ENCODE measurements around the gene CS.
"Not testable (repeated sequence)": the region's sequence is repeated elsewhere in the genome, so short reads cannot be mapped to it uniquely, and the experiment has no call there.

The CS gene

DNA sequence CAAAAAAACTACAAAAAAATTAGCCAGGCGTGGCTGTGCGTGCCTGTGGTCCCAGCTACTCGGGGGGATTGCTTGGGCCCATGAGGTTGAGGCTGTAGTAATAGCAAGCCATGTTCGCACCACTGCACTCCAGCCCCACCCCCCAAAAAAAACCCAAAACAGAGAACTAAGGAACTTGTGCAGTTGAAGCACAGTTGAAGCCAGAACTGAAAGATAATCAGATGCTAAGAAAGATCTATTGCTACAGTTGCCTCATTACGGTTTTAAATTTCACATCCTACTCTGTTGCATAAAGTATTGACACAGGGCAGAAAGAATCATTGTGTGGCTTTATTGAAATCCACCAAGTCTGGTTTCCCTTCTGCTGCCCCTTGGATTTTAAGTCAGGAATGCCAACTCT, 3.8 kb downstream of the CS start:
- peaks cover 88% of the 10 kb centered on the region for H3K79me2 ChIP-seq (ENCODE audit: low read length)
- peak overlapping the region; percentile 81 for H3K27ac ChIP-seq (ENCODE audit: low read length)
- H3K4me3 ChIP-seq (ENCODE audit: low read length): peak overlapping the region; percentile 43
- no peak overlapping the region for H2AFZ ChIP-seq (ENCODE audit: low read depth, low read length)
- no peak for TF ChIP-seq EZH2phosphoT487 (IDR thresholded peaks at IDR 0.05; ENCODE audit: low read depth)
- TF ChIP-seq, protein P1, sequence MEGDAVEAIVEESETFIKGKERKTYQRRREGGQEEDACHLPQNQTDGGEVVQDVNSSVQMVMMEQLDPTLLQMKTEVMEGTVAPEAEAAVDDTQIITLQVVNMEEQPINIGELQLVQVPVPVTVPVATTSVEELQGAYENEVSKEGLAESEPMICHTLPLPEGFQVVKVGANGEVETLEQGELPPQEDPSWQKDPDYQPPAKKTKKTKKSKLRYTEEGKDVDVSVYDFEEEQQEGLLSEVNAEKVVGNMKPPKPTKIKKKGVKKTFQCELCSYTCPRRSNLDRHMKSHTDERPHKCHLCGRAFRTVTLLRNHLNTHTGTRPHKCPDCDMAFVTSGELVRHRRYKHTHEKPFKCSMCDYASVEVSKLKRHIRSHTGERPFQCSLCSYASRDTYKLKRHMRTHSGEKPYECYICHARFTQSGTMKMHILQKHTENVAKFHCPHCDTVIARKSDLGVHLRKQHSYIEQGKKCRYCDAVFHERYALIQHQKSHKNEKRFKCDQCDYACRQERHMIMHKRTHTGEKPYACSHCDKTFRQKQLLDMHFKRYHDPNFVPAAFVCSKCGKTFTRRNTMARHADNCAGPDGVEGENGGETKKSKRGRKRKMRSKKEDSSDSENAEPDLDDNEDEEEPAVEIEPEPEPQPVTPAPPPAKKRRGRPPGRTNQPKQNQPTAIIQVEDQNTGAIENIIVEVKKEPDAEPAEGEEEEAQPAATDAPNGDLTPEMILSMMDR (IDR thresholded peaks at IDR 0.05; ENCODE audit: low read depth, low read length): no peak
- H3K9ac ChIP-seq (ENCODE audit: low read length): peak overlapping the region; percentile 24
- H3K4me1 ChIP-seq (ENCODE audit: low read length): peaks cover 40% of the 10 kb centered on the region
- H3K9me3 ChIP-seq (ENCODE audit: insufficient read depth, low read length): no peaks in the 10 kb centered on the region
- peak overlapping the region; percentile 71 for H3K4me2 ChIP-seq (ENCODE audit: low read length)
- H4K20me1 ChIP-seq (ENCODE audit: insufficient read depth, low read length): 0 out of 2 replicates have a peak, but pooled peaks cover 3% of the 10 kb centered on the region
- no peaks in the 10 kb centered on the region for H3K27me3 ChIP-seq (ENCODE audit: low read depth, low read length)
- H3K36me3 ChIP-seq (replicated peaks; ENCODE audit: low read depth, low read length): peaks cover 18% of the 10 kb centered on the region

DNA sequence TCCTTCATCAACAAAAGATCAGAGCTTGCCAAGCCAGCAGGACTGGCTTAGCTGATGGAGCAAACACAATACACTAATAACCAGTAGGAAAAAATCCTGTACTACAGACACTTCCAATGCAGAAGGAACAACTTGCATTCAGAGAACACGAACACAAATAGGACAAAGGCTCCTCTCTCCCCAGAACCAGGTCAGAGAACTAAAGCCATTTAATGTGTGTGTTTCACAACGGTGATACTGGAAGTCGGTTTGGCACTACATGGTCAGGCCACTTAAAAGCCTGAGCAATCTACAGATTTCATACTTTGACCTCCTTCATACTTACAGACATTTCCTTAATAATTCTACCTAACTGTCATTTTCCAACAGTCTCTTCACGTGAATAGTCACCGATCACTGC, 6.3 kb downstream of the CS start:
- no peak overlapping the region for H3K27ac ChIP-seq (ENCODE audit: low read length)
- peaks cover 93% of the 10 kb centered on the region for H3K79me2 ChIP-seq (ENCODE audit: low read length)
- H3K9ac ChIP-seq (ENCODE audit: low read length): no peak overlapping the region
- TF ChIP-seq, protein P1 (IDR thresholded peaks at IDR 0.05; ENCODE audit: low read depth, low read length): no peak
- no peak for TF ChIP-seq EZH2phosphoT487 (IDR thresholded peaks at IDR 0.05; ENCODE audit: low read depth)
- no peak overlapping the region for H3K4me3 ChIP-seq (ENCODE audit: low read length)
- H2AFZ ChIP-seq (ENCODE audit: low read depth, low read length): no peak overlapping the region
- peaks cover 24% of the 10 kb centered on the region for H3K36me3 ChIP-seq (replicated peaks; ENCODE audit: low read depth, low read length)
- H3K27me3 ChIP-seq (ENCODE audit: low read depth, low read length): no peaks in the 10 kb centered on the region
- H3K4me1 ChIP-seq (ENCODE audit: low read length): peaks cover 27% of the 10 kb centered on the region
- H4K20me1 ChIP-seq (ENCODE audit: insufficient read depth, low read length): 0 out of 2 replicates have a peak, but pooled peaks cover 3% of the 10 kb centered on the region
- H3K9me3 ChIP-seq (ENCODE audit: insufficient read depth, low read length): no peaks in the 10 kb centered on the region
- H3K4me2 ChIP-seq (ENCODE audit: low read length): no peak overlapping the region

DNA sequence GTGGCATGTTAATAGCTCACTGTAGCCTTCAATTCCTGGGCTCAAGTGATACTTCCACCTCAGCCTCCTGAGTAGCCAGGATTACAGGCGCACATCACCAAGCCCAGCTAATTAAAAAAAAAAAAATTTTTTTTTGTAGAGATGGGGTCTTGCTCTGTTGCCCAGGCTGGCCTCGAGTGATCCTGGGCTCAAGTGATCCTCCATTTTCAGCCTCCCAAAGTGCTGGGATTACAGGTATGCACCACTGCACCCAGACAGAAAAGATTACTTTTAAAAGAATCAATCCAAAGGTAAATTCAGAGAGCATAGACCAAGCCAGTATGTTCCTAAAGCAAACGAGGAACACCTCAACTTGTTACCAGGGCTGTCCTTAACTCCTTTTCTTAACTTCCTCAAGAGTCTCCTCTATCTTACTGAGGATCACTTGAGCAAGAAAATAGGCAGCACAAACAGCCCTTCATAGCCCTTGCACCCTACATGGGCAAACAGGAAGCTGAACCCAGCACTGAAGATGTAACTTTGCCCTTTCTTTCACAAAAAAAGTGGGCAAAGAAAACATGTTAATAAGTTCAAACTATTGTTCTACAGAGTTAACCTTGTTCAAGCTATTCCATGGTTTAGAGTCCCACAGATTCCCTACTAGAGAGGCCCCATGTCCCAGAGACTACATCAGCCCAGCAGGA, 11.3 kb downstream of the CS start:
- Histone ChIP-seq H3K79me2 (ENCODE audit: low read length) (peaks cover 53% of the 10 kb centered on the region), H3K27me3 (ENCODE audit: low read depth, low read length) (no peaks in the 10 kb centered on the region), H2AFZ (ENCODE audit: low read depth, low read length) (no peak overlapping the region), H3K9ac (ENCODE audit: low read length) (no peak overlapping the region), H3K4me2 (ENCODE audit: low read length) (no peak overlapping the region), H4K20me1 (ENCODE audit: insufficient read depth, low read length) (no peaks in the 10 kb centered on the region), H3K9me3 (ENCODE audit: insufficient read depth, low read length) (no peaks in the 10 kb centered on the region), H3K4me3 (ENCODE audit: low read length) (no peak overlapping the region), H3K27ac (ENCODE audit: low read length) (no peak overlapping the region), H3K36me3 (replicated peaks; ENCODE audit: low read depth, low read length) (peaks cover 24% of the 10 kb centered on the region), H3K4me1 (ENCODE audit: low read length) (no peaks in the 10 kb centered on the region)
- no peak for TF ChIP-seq EZH2phosphoT487 (IDR thresholded peaks at IDR 0.05; ENCODE audit: low read depth)
- TF ChIP-seq, protein P1 (IDR thresholded peaks at IDR 0.05; ENCODE audit: low read depth, low read length): no peak

DNA sequence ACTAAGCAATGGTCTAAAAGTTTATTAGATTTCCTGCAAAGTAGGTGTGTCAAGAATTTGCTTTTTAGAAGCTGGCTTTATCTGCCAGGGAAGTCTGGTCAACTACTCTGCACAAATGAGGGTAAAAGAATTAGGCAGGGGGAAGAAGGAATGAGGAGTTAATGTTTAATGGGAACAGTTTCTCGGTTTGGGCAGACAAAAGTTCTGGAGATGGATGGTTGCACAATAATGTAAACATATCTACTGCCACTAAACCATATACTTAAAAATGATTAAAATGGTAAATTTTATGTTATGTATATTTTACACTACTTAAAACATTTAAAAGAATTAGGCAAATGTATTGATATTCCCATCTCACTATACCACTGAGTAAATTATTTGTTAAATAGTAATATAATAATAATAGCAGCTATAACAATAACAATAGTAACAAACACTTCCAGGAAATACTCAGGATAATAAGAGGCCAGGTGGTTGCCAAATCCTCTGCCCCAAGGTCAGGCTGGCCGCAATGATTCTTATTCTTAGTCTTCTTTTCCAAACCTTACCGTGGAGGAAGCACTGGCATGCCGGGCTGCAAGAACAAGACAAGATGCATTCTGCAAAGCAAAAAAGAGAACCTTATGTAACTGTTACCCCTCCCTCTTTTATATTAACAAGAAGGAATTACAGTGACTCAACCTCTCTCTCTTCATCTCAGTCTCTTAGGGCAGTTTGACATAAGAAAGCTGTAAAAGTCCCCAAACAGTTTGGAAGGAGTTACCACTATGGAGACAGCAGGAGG, 13.9 kb downstream of the CS start:
- H3K27ac ChIP-seq (ENCODE audit: low read length): no peak overlapping the region
- no peak overlapping the region for H3K4me3 ChIP-seq (ENCODE audit: low read length)
- TF ChIP-seq EZH2phosphoT487 (IDR thresholded peaks at IDR 0.05; ENCODE audit: low read depth): no peak
- TF ChIP-seq, protein P1 (IDR thresholded peaks at IDR 0.05; ENCODE audit: low read depth, low read length): no peak
- H2AFZ ChIP-seq (ENCODE audit: low read depth, low read length): no peak overlapping the region
- no peaks in the 10 kb centered on the region for H4K20me1 ChIP-seq (ENCODE audit: insufficient read depth, low read length)
- H3K4me2 ChIP-seq (ENCODE audit: low read length): no peak overlapping the region
- no peak overlapping the region for H3K9ac ChIP-seq (ENCODE audit: low read length)
- H3K4me1 ChIP-seq (ENCODE audit: low read length): no peaks in the 10 kb centered on the region
- H3K9me3 ChIP-seq (ENCODE audit: insufficient read depth, low read length): no peaks in the 10 kb centered on the region
- H3K27me3 ChIP-seq (ENCODE audit: low read depth, low read length): no peaks in the 10 kb centered on the region
- peaks cover 32% of the 10 kb centered on the region for H3K79me2 ChIP-seq (ENCODE audit: low read length)
- H3K36me3 ChIP-seq (replicated peaks; ENCODE audit: low read depth, low read length): peaks cover 32% of the 10 kb centered on the region

DNA sequence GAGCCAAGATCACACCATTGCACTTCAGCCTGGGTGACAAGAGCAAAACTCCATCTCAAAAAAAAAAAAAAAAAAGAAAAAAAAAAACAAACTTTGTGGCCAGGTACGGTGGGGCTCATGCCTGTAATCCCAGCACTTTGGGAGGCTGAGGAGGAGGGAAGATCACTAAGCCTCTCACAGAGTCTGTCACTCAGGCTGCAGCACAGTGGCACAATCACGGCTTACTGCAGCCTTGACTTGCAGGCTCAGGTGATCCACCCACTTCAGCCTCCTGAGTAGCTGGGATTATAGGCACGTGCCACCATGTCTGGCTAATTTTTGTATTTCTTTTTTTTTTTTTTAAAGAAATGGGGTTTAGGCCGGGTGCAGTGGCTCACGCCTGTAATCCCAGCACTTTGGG, 15.9 kb downstream of the CS start:
- H3K4me3 ChIP-seq (ENCODE audit: low read length); H2AFZ ChIP-seq (ENCODE audit: low read depth, low read length); H3K9ac ChIP-seq (ENCODE audit: low read length); H3K4me2 ChIP-seq (ENCODE audit: low read length); H3K9me3 ChIP-seq (ENCODE audit: insufficient read depth, low read length); H3K4me1 ChIP-seq (ENCODE audit: low read length); H3K27ac ChIP-seq (ENCODE audit: low read length); H4K20me1 ChIP-seq (ENCODE audit: insufficient read depth, low read length); H3K27me3 ChIP-seq (ENCODE audit: low read depth, low read length): not testable (repeated sequence)
- Histone ChIP-seq H3K36me3 (replicated peaks; ENCODE audit: low read depth, low read length) (peaks cover 32% of the 10 kb centered on the region), H3K79me2 (ENCODE audit: low read length) (peaks cover 14% of the 10 kb centered on the region)

Measured in OCI-LY3 (cell line).